NCI-H2196 treated with DMSO at 0.1 percent for 48 hours (cell line): ENCODE data around the gene TXK.
A peak's percentile ranks its signal among the peaks of the same experiment; 100 is the strongest.

Source experiments
- DNase-seq: peaks from one replicate; lab custom pipeline; 2025; ENCODE audit not compliant: unreplicated experiment; lab: John Stamatoyannopoulos, UW

Gene TXK

DNA sequence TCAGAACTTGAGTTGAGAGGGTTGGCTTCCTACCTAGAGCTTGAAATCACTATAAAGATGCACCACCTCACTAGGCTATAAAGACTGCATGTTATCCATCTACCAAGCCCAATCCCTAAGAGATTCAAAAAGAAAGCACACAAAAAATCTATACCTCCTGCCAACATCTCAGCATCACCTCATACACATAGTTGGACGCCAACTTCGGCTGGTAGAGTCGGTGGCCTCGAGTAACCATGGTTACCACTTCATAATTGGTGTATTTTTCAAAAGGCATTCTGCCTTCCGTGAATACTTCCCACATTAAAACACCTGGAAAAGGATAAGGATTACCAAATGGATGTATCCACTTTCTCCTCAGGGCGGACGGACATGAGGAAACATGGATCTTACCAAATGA, 4.5 kb upstream of the TXK start:
- DNase-seq = no peak

DNA sequence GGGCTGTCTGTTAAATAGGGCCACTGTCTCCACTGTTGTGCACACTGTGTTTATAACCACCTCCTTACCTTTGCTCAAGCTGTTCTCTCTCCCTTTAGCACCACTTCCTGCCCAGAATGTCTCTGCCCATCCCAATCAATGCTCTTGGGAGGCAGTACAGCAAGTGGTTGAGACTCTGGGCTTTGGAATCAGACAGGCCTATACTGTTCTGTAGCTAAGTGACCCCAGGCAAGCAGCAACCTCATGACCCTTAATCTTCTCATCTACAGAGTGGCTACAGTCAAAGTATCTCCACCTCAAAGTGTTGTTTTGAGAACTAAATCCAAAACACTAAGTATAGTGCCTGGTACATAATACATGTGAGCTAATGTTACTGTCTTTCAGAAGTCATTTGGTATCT, 3.8 kb upstream of the TXK start:
- DNase-seq = no peak

DNA sequence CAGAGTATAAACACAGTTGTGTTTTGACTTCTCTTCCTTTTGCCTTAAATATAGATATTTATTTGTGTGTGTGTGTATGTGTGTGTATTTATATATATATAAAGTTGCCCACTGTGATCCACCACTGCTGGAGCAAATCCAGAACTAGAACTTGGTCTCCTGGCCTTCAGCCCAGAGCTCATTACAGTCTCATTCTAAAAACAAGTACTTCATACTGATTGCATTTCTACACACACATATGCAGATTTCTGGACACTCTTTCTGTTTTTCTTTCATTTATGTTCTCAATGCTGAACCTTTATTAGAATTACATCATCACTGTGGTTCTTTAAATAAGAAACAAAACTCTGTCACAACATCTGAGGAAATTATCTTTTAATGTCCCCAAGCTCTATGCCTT, 381 bp downstream of the TXK start:
- DNase-seq = no peak

DNA sequence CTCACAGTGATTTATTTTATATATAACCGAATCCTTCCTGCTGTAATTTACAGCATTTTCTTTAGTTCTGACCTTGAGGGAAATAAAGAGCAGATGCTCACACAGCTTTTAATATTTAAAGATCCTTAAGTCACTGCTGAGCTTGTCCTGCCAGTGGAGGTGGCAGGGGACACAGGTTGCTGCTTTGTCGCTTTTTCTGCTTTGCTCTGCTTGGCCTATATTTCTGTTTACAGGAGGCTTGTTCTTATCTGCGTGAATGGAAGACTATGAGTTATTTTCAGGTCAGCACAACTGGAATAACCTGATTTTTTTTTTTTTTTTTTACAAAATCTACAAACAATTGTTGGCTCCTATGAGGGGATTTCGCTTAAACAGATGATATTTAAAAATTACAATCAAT, 2.3 kb downstream of the TXK start:
- DNase-seq = no peak

DNA sequence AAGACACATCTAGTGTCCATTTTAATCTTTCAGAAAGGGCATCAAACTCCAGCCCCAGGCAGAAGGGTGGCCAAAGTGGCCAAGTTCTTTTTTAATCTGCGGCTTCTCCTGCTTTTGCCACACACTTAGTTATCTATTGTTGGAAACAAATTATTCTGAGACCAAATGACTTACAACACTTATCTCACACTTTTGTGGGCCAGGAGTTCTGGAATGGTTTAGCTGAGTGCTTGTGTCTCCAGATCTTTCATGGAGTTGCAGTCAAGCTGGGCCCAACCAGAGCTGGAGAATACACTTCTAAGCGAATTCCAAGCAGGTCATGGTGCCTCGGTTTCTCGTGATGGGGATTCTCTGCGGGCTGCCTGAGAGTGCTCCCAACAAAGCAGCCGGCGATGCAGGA, 4.0 kb downstream of the TXK start:
- no peak for DNase-seq

DNA sequence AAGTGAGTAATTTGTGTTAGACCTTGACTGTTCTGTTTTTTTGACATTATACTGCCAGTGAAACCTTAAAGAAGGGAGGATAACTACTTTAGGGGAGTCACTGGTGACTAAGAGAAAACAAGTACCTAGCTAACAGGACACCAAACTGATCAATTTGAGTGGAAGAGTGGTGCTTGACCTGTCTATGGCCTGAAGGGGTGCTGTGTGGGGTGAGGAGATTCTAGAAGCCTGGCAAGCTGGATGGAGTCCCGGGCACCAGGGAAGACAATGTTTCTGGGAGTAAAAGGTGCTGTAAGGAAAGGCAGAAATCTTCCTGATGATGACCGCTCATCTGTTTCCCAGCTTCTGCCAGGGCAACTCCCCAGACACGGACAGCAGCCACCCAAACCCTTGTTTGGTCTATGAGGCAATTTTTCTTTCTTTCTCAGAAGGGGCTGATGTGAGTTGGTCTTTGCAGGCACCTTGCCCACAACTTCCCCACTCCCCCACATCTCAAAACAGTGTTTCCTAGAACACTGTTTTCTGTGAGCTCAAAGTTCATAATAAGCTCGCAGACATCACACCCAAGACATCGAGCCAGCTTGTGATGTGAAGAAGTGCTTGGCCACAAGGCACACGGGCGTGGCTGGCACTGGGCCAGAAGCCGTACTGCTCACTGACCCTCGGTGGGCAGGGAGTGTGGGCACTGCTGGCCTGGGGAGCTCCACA, 4.6 kb downstream of the TXK start:
- no peak for DNase-seq

DNA sequence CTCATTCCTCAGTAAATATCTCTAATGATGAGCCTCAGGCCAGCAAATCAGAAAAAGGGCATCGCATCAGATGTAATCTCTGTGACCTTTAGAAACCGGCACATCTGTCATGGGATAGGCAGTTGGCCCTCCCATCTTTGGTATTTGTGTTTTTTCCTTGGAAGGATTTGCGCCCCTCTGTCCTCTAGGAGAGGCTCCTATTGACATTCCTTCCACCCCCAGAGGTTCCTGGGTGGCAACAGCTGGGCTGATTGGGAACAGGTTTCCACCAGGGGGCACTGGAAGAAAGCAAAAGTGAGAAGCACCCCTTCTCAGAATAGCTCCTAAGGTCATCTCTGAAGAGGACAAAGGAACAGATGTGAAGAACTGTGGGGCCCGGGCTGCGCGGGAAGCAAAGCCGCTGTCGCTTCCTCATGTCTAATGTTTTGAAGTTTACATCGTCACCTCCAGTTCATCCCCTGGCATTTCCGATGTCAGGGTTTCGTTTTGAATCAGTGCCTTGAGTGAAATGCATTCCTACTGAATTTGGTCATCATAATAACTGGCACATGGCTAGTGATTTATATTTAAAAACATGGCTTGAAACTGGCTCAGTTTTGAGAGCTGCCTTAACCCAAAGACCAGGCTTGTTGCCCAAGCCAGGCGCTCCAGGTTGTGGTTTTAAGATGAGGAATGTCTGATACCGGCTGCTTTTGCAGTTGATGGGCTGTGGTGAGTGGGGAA, 6.2 kb downstream of the TXK start:
- peak; percentile 38 for DNase-seq

DNA sequence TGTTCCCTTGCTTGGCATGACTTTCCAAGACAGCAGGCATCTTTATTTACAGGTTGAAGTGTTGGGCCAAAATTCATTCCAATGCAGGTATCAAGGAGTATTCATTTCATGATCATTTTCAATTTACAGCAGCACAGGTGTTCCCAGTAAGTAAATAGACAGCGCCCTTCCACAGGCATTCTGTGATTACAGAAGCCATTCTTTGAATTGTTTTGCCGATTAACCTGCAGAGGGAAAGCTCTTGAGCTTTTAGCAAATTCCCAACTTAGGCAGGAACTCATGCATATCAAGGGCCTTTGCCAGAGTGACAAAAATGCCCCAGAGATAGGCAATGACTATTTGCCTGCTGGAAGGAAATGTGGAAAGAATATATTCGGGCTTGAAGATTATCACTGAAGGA, 6.8 kb downstream of the TXK start:
- DNase-seq = no peak

DNA sequence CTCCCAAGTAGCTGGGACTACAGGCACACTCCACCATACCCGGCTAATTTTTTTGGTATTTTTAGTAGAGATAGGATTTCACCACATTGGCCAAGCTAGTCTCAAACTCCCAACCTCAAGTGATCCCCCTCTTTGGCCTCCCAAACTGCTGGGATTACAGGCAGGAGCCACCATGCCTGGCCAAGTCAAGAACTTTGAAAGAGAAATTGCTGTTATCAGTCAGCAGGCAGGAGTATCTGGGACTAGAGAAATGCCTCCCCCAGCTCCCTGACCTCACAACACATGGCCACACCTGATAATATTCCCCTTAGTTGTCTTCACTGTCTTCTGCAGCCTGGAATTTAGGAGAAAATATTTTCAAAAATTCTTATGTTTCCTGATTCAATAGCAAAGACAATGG, 7.4 kb downstream of the TXK start:
- no peak for DNase-seq

DNA sequence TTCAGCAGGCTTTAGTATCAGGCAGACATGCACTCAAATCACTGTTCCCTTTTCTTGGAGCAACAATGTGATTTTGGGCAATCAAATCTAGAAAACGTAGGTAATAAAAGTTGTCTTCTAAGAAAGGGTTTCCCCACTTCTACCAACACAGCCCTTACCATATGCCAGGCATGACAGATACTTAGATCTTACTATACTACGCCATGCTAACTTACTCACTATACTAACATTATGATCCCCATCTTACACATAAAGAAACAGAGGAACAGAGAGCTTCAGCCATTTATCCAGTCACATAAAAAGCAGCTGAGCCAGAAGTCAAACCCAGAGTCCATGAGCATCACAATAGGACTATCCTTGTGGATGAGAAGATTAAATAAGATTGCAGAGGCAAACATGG, 9.2 kb downstream of the TXK start:
- no peak for DNase-seq

DNA sequence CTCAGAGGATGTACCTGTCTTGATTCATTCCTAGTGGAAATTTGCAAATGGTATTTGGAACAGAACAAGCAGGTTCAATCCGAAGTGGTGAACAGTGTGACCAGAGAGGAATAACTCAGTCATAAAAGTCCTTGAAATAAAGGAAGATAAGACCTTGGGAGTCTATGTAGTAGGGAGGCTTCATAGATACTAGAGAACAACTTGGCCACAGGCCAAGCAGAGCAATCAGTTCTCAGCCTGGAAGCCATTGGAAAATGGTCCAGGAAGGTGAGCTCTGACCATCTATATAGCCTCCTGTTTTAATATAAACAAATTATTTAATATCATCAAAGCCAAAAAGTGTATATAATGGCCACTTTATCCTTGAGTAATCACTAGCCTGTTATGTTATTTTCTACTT, 11.3 kb downstream of the TXK start:
- no peak for DNase-seq

DNA sequence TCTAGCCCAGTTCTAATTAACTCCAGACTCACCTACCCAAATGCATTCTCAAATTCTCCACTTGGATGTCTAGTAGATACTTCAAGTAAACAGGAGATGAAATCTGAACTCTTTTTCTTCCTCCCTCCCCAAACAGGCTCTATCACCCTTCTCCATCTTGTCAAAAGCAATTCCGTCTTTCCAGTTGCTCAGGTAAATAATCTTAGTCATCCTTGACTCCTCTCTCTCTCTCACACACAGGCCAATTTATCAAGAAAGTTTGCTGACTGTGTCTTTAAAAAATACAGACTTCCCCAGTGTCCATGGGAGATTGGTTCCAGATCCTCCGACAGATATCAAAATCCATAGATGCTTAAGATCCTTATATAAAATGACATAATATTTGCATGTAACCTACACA, 12.9 kb downstream of the TXK start:
- DNase-seq = no peak

DNA sequence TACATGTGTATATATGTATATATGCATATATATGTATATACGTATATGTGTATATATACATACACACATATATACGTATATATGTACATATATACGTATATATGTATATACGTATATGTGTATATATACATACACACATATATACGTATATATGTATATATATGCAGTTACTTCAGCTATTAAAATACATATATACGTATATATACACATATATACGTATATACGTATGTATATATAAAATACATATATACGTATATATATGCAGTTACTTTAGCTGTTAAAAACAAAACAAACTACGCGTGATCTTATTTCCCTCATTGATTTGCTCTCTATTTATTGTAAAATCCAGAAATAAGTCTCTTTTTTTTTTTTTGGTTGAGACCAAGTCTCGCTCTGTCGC, 13.9 kb downstream of the TXK start:
- DNase-seq = no peak

DNA sequence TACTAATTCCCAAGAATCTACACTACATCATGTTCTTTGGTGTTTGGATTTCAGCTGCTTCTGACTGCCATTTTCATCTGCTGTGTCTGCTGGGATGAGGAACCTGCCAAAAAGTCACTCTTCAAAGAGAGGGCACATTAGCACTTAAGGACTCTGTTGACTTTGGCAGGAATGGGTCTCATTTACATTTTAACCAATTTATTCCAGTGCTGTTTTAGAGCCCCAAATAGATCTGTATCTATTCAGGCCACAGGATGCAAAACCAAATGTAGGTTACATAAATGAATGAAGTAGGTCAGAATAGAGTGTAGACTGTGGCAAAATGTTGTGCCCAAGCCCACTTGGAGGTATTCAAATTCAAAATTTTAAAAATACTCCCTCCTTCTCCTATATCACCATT, 14.4 kb downstream of the TXK start:
- DNase-seq = no peak

DNA sequence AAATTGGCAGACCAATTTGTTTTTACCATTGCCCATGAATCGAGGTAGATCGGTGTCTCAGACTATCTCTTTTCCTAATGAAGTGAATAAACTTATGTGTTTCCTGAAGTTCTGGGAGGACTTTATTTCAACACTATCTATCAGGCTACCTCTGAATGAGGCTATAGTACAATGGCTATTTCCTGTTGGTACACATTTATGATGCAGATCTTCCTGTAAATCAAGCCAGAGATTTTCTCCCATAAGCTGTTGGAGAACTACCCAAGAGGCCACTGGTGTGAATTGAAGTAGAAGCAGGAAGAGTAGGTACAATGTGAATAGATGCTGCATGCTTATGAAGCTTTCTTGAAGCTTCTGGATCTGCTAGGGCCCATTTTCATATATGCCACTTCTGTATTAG, 16.0 kb downstream of the TXK start:
- no peak for DNase-seq

DNA sequence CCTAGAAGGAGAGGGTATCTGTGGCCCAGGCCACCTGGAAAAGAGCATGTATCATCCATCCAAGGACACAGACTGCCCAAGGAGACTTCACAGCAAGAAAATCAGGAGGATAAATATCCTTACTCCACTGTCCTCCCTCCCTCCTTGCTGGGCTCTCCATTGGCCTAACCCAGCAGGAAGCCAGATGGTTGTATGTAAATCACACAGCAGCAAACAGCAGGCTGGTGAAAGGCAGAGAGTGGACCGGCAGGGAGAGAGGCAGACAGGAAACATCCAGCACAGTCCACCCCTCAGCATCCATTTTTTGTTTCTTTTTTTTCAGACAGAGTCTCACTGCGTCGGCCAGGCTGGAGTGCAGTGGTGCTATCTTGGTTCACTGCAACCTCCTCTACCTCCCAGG, 17.5 kb downstream of the TXK start:
- no peak for DNase-seq

DNA sequence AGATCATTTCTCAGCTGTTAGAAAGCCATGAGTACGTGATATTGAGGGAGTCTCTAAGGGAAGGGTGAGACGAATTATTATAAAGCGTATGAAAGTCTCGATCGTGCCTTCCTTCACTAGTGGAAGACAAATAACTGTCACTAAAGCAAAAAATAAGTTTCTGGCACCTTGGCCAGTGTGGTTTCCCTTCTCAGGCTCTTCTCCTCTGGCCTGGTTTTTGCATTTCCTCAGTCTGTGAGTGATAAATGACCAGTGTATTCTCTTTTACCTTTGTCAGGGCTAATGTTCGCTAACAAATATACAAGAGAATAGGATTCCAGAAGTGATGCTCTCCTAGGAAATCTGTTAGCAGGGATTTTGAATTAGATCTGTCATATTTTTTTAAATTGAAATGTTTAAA, 19.6 kb downstream of the TXK start:
- DNase-seq = no peak

DNA sequence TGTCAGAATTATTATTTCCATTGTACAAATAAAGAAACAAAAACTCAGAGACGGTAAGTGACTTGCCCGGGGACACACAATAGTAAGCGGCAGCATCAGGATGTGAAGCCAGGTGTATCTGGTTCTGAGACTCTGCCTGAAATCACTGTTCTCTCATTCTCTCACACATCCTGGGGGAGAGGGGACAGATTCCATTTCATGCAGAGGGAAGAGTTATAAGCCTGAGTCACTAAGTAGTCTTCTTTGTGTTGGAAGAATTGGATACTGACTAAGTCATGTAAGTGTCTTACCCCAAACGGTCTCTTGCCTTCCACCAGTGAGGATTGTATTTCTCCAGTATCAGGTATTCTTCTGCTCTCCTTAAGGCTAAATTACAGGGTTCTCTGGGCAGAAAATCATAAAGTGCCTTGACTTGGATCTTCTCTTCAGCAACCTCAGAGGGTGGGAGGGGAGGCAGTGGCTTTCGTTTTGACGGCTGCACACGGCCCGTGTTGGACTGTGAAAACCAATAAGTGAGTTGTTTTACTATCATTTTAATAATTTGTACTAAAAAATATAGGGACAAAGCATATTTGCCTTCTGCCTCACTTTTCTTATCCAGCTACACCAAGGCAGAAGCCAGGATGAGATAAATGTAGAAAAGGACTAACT, 21.9 kb downstream of the TXK start:
- no peak for DNase-seq

DNA sequence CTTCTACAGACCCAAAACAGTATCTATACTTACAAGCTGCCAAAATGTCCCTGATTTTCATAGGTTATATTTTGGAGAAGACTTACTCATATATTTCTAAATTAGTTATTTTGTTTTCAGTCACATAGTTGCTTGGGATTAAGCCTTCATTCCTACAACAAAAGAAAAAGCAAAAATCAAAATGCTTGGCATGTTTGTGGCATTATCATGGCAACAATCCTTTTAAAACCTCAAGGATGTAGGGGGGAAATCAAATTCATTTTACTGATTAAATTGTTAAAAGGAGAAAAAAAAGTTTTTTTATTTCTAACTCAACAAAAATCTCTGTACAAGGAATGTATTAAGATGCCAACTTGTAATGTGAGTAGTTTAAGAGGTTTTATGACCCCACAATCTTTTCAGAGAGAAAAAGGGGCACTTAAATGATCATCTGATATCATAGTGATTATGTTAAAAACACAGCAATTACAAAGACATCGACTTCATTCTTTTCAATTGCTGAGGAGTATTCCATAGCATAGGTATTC, 23.5 kb downstream of the TXK start:
- no peak for DNase-seq

DNA sequence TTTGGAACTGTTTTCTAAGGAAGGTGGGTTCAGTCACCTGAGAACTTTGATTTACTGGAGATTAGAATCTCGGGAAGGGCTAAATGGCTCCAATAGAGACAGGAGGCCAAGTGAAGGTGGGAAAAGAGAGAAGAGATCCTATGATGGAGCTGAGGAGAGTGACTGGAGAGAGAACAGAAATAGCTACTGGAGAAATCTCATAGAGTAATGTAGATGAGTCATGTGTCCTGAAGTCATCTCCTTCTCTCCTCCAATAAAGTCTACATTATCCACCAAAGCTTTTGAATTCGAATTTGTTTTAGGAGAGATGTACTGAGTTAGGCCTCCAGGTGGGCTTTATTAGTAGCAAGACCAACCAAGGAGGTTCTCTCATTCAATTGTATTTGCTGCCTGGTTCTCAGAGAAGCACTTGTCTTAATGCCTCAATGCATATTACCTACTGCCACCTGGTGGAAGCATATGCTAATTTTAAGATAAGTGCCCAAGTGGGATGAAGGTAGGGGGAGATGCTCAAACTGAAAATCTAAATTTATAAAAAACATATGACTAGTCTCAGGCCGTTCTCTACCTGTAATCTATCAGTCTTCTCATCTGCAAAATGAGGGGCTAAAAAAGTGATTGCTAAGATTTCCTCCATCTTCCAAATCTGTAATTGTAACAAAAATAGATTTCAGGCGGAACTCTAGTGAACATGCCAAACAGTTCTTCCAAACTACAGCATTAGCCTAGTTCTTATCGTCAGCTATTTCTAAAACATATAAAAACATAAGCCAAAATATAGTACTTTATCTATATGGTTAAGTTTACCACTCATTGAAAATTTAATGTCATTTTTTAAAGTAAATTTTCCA, 24.4 kb downstream of the TXK start:
- DNase-seq = peak; percentile 9

DNA sequence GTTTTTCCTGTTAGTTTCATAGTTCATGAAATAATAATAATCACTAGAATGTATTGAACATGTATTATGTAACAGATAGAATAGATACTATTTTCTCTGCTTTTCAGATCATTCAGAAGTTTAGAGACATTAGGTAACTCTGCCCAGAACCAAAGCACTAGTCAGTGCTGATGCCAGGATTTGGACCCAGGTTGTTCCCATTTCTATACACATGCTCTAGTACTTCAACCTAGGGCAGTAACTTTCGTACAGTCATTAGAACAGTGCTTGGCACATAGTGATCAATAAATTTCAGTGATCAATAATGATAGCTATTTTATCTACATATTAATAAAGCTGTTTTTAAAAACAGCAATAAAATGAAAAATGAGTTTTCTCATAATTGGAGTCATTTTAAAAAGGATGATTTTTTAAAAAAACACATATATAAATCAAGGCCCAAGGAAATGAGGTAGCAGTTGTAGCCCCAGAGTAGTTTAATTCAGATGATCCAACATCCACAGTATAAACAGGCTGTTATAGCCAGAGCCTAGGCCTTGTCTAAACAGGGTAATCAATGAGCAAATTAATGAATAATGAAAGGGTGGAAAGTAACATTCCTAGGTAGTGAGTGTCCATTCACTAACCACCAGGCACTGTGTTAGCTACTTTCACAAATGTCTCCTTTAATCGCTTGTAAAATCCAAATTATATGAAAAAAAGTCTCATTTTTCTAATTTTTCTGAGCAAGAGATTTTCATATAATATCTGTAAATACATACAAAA, 25.6 kb downstream of the TXK start:
- DNase-seq = no peak
